ENCODE data around the gene FLRT1.

The FLRT1 gene

DNA sequence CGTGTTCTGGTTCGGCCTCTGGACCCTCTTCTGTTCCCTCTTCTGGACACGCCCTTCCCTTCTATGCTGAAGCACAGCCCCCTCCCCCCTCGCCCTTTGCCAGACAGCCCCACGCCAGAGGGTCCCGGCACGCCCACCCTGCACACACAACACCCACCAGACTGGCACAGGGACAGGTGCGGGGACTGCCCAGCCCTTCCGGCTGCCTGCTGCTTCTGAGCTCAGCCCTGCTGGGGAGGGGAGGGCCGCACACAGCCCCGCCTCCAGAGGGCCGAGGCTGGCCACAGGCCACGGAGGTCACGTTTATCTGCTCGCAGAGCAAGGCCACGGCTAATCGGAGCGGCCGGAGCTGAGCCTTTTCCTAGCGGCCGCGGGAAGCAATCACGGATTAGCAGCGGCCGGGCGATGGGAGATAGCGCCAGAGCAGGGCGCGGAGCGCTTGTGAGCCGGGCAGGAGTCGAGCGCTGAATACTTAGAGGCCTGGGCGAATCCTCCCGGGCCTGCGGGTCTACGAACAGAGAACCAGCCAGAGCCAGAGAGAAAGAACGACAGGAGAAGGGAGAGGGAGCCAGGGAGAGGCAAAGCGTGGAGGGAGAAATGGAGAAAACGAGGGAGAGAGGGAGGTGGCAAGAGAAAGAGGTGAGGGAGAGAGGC lies 28.0 kb upstream of the FLRT1 start:
- no peak for DNase-seq

DNA sequence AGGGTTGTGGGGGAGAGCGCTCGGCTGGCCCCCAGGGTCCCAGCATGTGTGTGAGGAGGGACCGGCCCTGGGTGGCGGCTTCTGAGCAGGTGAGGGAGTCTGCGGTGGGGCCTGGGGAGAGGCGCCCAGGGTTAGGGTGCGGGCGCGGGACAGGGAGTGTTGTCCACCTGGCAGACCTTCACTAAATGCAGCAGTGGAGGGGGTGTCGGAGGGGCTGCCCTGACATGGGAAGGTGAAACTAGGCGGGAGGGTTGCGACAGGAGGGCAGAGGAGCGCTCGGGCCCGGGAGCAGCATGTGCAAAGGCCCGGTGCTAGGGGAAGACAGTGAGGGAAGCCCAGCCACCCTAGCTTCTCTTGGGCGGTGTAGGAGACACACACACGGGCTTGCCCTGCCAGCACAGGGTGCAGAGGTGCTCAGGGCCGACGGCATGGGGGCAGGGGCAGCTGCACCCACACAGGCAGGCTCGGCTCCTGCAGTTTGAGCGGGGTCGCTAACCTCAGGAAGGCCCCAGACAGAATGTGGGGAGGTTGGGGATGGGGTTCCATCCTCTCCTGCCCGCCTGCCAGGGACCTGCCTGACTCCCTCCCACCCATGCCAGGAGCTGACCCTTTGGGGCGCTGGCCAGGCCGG lies 27.3 kb upstream of the FLRT1 start:
- DNase-seq = no peak

DNA sequence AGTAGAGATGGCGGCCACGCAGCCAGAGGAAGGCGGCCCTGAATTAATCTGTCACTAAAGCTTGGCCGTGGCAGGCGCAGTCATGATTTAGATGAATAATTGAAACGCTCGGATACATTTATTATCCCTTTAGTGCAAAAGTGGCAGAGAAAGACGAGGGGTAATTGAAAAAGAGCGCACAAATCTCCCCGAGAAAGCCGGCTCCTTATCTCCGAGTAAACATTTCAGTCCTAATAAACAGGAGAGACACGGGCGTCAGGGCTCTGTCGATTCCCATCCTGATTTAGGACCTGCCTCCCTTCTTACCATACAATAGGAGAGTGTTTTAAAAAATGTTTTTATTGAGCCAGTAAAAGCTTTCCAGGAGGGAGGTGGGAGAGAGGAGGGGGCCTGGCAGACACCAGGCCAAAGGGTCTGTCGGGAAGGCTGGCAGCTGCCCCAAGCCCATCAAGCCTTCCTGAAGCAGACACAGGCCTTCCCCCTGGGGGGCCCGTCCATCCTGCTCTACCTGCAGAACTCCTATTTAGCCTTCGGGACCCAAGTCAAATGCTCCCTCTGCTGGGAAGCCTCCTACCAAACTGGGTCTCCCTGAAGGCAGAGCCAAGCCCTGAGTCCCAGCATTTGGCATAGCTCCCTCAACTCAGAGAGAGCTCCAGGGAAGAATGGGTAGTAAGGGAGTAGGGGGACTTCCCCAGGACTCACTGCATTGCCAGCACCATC lies 26.7 kb upstream of the FLRT1 start:
- no peak for DNase-seq

DNA sequence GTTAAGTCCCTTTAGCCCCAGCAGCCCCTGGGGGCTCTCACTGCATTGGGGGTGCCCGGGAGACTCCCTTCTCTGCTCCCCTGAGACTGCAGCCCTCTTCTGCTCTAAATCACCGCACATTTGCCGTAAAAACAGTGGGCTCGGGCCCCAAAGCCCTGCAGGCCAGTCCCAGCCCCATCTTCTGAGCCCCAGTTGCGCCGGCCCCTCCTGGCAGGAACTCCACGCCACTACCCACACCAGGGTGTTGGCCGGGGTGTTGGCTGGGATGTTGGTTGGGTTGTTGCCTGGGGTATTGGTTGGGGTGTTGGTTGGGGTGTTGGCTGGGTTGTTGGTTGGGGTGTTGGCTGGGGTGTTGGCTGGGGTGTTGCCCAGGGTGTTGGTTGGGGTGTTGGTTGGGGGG lies 26.0 kb upstream of the FLRT1 start:
- DNase-seq = no peak

DNA sequence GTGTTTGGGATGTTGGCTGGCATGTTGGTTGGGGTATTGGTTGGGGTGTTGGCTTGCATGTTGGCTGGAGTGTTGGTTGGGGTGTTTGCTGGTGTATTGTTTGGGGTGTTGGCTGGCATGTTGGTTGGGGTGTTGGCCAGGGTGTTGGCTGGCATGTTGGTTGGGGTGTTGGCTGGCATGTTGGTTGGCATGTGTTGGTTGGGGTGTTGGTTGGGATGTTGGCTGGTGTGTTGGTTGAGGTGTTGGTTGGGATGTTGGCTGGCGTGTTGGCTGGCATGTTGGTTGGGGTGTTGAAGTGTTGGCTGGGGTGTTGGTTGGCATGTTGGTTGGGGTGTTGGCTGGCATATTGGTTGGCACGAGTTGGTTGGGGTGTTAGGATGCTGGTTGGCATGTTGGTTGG lies 24.9 kb upstream of the FLRT1 start:
- DNase-seq = no peak

DNA sequence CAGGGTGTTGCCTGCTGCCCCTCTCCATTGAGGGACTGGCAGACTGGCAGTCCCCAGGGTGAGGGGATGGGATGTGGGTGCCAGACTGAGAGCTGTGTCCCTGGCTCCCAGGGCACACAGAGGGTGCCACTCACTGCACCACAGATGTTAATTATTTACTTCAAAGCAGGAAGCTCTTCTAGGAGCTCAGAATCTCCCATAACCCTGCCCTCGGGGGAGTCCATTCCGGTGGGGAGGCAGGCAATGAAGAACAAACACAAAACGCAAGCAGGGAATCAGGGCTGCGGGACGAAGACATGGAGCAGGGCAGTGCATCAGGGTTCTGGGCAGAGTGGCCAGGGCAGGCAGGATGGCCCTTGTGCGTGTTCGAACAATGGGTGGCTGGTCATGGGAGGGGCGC lies 24.4 kb upstream of the FLRT1 start:
- DNase-seq = no peak

DNA sequence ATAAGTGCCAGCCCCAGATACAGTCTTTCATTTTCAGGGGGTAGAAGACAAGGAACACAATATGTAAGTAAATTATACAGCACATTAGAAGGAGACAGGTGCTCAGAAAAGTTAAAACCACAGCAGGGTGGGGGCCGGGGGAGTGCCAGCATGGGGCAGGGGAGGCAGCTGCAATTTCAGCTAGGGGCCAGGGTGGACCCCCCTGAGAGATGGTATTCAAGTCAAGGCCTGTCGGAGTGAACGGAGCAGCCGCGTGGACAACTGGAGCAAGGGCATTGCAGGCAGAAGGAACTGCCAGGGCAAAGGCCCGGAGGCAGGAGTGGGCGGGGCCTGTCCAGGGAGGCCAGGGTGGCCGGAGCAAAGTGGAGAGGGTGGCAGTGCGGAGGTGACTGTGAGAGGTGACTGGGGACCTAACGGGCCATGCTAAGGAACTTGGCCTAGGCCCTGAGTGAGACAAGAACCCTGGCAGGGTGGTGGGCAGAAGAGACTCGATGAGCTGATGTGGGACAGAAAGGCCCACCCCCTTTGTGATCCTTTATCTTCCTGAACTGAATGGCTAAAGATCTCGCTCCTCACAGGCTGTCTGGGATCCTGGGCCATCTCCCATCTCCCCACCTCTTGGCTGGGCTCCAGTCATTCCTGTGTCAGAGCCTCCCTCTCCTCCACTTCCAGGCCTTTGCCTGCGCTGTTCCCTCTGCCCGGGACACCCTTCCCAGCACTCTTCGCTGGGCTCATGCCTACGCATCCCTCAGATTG lies 22.4 kb upstream of the FLRT1 start:
- no peak for DNase-seq

DNA sequence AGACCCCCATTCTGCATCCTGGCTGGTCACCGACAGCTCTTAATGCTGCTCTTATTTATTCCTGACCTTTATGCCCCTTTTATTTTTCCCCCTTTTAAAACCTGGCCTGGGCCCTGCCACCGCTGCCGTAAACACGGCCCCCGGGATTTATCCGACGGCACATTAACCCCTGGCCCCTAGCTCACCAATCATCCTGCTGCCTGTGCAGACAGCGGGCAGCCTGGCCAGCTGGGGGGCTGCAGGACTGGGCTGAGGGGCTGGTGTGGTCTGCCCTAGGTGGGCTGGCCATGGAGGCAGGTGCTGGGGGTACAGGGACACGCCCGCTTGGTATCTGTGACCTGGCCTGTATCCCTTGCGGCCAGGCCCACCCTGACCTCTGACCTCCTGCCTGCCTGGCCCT lies 21.4 kb upstream of the FLRT1 start:
- DNase-seq = no peak

DNA sequence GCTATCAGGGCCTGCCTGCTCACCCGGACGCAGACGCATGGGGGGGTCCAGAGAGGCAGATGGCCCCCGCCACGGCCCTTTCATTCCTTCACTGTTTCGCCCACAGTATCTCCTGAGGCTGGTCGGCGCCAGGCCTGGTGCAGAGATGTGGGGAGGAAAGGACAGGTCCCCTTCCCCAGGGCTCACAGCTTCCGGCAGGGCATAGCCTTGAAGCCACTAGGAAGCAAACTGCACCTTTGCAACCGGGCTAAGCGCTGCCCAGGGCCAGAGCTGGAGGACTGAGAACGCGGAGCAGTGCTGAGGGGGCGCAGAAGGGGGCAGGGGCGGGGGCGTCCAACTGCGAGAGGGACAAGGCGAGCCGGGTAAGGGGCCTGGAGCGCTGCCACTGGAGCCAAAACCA lies 20.2 kb upstream of the FLRT1 start:
- no peak for DNase-seq

DNA sequence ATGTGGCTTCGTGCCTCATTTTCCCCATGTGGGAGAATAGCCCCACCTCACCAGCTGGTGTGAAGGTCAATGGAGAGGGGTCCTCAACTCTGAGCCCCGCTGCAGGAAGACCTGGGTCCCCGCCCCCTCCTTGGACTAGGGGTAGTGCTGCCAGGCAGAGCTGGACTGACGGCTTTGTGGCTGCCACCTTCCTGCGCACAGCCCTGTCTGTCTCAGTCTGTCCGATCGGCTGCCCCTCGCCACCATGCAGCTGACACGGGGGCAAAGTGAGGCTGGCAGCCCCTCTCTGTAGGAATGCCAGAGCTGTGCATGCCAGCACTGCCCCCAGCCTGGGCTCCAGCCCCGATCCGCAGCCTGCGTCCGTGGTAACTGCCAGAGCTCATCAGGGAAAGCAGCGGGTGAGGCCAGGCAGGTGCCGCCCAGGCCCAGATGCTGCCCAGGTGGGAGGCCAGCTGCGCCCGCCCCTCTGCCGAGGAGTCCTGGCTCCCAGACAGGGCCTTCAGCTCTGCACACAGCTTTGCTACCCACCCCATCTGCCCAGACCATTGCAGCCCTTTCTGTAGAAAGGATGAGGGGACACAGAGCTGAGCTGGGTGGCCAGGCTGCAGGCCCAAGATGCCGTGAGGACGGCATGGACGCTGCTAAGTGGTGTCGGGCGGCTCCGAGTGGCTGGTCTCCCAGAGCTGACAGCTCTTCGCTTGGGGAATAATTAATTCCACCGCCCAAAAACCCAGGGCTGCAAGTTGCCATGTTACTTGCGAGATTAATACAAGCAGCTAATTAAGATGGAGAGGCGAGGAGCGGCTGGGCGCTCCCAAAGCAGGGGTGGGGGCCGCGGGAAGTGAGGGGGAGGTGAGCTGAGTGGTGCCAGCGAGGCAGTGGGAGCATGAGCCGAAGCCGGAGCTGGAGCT lies 19.5 kb upstream of the FLRT1 start:
- peak; percentile 47 to 93 for DNase-seq

DNA sequence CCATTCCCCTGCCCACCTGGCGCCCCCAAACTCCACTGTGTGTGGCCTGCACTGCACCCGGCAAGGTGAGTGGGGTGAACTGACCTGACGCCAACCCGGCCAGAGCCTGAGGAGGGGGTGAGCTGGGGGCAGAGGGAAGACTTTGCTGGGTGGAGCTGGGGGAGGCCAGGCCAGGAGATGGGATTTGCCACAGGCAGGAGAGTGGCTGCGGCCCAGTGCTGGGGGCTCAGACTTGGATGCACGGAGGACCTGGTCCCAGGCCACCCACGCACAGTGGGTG lies 17.8 kb upstream of the FLRT1 start:
- no peak for DNase-seq

DNA sequence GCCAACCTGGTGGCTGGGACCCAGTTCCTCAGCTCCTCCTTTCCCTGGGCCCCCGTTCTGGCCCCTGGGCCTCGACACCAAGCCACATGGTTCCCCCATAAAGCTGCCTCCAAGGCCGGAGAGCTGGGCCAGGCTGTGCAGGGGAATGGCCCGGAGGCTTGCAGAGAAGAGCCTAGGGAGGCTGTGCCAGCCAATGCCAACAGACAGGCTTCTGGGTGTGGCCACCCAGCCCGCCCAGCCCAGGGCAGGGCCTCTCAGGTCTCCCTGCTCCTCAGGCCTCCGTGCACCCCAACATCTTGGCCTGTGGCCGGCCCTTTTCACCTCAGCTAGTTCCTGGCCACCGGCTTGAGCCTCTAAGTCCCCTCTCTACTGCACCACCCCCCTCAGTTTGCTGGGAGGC lies 17.4 kb upstream of the FLRT1 start:
- no peak for DNase-seq

DNA sequence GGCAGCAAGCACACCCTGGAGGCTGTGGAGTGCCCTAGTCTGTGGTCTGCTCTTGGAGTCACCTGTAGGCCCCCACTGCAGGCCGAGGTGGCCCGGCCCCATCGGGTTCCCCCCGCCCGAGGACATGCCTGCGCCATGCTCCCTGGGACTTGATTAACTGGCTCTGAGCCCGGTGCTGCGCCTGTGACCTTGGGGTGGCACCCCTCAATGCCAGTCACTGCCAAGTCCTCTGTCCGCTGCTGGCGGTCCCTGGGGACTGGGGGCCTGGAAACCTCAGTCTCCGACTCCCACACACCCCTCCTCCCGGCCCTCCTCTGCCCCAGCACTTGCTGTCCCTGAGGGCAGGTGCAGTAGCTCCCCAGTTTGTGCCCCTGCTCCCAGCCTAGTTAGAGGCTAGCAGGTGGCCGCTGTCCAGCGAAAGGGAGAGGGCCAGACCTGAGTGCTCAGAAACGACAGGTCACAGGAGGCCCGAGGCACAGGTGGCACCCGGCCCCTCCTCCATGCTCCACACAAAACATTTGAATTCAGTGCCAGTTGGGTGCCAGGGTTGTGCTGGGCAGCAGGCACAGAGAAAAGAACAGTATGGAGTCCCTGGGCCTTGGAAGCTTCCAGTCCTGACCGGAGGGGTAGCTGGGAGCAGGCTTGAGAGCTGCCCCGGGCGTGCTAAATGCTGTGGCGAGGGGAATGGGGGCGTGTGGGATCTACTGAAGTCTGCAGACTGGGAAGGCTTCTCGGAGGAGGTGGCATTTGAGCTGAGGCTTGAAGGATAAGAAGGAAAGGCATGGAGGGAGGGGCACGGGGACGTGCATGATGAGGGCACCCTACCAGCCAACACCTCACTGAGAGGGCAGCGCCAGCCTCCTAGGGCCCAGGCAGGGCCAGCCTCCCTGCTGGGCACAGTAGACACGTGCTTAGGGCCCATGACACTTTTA lies 16.4 kb upstream of the FLRT1 start:
- DNase-seq = no peak

DNA sequence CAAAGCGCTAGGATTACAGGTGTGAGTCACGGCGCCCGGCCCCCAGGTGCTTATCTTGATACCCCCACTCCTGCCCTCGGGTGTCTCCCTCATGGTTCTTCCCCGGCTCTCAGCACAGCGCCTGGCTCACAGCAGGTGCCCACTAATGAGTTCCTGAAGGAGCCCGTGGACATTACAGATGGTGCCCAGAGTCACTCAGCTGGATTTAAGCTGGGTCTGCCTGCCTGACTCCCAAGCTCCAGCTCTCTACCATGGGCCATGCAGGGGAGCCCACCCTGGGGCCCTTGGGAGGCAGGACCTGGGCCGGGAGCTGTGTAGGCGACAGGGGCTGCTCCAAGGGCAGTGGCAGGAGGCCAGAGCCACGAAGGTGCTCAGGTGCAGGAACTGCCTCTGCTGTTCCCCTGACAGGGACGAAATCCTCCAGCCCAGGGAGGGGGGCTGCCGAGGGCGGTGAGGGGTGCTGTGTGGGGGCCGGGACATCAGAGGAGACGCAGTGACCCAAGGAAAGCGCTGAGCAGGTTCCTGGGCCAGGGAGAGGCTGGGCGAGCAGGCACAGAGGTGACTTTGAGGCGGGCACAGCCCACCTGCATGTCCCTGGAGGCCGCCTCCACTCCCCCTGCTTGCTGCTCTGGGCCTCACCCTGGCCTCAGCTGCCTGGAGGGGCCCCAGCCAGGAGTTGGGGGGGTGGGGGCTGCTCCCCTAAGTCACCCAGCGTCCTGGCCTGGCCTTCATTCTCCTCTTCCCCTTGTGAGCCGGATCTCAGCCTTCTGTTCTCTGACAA lies 14.6 kb upstream of the FLRT1 start:
- peak; percentile 68 to 83 for DNase-seq

DNA sequence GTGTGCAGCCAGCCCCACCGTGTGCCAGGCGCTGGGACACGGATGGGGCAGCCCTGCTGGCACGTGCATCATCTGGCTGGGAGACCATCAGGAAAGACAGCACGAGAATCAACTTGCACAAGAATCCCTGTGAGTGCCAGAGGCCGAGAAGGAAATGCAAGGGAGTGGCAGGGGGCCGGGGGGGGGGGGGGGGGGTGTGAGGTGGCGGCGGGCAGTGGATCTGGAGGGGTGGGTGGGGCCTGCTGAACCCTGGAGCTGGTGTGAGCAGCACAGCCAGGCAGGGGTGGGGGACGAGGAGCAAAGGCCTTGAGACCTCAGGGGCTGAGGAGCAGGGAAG lies 14.0 kb upstream of the FLRT1 start:
- DNase-seq = peak; percentile 53 to 69

DNA sequence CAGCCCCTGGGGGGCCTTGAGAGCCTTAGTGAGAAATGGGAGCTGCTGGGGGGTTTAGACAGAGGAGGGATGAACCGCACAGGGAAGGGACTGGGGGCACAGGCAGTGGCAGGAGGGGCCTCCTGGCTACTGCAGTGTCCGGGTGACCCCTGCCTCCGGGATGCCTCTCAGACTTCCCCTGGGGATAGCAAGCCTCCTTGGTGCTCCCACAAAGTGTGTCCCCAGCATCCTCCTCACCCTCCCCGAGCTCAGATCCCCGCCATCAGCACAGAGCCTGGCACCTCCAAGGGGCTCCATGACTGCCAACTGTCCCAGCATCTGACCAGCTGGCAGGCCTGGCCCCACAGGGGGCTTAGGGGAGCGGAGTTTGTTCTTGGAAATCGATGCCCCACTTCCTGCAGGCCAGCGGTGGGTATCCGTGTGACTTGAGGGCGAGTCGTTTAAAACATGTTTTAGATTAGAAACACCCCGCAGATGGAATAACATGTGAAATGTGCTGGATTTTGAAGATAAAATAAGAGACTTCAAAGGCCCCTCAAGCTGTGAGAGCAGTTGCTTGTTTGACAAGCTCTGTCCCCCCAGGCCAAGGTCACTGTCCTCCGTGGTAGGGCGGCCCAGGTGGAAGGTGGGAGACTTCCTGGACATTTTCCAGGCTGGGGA lies 13.5 kb upstream of the FLRT1 start:
- DNase-seq = peak in 1 of 2 experiments; percentile 45

DNA sequence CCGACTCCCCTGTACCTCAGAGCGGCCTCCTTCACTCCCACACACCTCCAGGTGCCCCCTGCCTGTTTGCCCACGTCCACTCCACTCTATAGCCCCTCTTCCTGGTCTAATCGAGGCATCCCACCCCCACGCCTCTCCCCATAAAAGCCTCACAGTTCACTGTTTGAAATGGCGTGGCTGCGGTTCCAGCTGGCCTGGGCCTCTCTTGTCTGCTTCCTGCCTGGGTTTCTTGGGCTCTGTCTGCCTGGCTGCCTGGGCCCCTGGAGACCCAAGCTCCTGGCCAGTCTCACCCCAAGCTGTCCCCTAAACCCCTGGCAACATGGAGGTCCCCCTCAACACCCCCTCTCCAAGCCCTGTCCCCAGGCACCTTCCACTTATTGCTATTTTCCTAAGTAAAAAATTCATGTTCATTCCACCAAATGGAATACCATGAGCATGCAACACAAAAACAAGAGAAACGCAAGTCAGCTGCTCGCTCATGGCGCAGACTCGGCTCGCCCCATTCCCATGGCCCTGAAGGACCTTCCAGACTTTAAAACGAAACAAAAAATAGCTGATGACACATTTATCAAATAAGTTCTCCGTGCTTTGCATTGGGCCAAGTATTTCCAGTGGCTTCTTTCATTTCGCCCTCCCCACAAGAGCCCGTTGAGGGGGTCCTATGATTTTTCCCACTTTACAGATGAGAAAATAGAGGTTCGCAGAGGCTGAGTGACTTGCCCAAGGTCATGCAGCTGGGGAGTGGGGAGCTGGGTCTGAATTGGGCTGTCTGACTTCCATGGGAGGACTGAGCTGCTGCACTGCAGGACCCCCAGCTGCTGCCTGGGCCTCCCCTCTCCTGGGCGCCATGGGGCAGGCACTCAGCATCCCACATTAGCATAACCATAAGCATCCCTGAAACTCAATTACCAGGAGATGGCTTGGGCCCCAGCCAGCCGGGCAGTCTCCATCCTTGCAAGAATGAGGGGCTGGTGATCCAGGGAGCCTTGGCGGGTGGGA lies 11.7 kb upstream of the FLRT1 start:
- DNase-seq = no peak

DNA sequence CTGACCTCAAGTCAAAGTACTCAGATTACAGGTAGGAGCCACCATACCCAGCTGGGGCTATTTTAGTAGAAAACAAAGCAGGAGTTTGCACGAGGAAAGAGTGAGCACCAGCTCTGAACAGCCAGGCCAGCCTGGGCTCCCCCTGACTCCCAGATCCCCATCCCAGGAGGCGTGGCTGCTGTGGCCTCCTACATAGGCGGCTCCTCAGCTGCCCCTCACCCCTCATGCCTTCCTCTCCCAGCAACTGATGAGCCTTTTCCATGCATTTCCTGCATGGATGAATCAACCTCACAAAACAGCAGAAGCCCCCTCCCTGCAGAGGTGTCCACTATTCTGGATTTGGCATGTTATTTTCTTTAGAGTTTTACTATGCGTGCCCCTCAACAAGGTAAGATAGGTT lies 10.5 kb upstream of the FLRT1 start:
- no peak for DNase-seq

DNA sequence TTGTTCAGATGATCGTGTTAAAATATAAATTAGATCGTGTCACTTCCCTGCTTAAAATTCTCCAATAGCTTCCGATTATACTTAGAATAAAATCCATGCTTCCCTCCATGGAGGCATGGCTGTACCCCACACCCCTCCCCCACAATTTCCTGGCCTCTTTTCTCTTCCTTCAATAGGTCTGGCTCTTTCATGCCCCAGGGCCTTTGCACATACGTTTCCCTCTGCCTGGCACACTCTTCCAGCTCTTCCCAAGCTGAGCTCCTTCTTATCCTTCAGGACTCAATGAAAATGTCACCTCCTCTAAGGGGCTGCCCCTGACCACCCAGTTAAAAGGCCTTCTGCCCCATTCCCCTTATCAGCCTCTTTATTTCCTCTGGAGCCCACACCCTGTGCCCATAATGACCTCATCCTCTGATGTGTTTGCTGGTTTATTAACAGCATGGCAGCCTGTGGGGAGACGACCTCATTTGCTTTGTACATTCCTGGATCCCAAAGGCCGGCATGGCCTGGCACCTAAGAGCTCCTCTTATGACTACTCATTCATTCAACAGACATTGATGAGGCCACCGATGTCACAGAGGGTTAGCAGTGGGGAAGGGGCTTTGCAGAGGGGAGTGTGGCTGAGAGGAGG lies 9.0 kb upstream of the FLRT1 start:
- no peak for DNase-seq

Data from NCI-H524 (cell line).